GM18867 (cell line): ENCODE results near the gene LRRC37A2.
"Not testable (repeated sequence)": the region's sequence is repeated elsewhere in the genome, so short reads cannot be mapped to it uniquely, and the experiment has no call there.

Experiments used
- ATAC-seq: cut with Tn5 transposase; IDR thresholded peaks from one replicate; pipeline ENCODE4 v1.9.1; 2021; ENCODE audit warnings: mild to moderate bottlenecking, moderate library complexity; ENCODE audit not compliant: unreplicated experiment

The LRRC37A2 gene

DNA sequence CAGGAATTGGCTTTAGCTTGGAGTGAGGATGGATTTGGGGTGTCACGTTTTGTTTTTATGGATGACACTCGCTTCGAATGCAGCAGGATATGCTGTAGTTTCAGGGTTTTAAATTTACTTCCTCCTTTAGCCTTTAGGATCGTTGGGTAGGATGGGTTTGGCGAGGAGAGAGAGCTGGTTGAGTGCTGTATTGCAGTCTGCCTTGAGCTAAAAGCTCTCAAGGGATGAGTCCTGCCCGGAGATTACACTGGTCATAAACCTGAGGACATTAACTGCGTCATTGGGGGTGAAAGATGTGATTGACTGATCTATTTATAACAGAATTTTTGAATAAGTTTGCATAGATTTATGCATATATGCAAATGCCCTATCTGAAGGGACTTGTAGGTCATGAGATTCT, 79.1 kb downstream of the LRRC37A2 start:
- ATAC-seq, result peak; percentile 50

- peak; percentile 57 for ATAC-seq
These were observed 86.2 kb downstream of the LRRC37A2 start for GRCh38 chr17:46598344-46598931.

GRCh38 chr17:46600767-46601166, 88.5 kb downstream of the LRRC37A2 start:
- not testable (repeated sequence) for ATAC-seq

- peak; percentile 72 for ATAC-seq
These were observed 90.9 kb downstream of the LRRC37A2 start for GRCh38 chr17:46603125-46603524.
